ENCODE measurements around the gene WASHC2A.
"Not testable (repeated sequence)": the region's sequence is repeated elsewhere in the genome, so short reads cannot be mapped to it uniquely, and the experiment has no call there.

DNA sequence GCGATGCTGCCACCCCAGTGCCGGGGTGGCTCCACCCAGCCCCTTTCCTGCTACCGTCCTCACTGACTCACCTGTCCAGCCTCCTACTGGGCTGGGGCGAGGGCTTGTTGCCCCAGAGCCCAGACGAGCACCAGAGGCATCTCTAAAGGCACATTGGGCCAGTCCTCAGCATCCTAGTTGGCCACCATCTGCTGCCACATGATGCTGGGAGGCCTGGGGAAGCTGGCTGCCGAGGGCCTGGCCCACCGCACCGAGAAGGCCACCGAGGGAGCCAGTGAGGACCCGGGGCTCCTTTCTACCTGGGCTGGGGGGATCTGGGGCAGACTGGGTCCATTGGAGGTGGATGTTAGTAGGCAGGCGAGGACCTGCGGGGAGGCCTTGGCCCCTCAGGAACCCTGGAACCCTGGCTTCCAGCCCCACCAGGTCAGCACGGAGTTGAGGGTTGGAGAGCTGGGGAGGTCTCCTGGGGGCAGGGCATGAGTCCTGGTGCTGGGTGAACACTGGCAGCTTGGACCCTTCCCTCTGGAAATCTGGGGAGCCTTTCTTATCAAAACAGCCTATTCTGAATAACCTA is 47.2 kb upstream of the WASHC2A start:
- TF ChIP-seq, protein P1, sequence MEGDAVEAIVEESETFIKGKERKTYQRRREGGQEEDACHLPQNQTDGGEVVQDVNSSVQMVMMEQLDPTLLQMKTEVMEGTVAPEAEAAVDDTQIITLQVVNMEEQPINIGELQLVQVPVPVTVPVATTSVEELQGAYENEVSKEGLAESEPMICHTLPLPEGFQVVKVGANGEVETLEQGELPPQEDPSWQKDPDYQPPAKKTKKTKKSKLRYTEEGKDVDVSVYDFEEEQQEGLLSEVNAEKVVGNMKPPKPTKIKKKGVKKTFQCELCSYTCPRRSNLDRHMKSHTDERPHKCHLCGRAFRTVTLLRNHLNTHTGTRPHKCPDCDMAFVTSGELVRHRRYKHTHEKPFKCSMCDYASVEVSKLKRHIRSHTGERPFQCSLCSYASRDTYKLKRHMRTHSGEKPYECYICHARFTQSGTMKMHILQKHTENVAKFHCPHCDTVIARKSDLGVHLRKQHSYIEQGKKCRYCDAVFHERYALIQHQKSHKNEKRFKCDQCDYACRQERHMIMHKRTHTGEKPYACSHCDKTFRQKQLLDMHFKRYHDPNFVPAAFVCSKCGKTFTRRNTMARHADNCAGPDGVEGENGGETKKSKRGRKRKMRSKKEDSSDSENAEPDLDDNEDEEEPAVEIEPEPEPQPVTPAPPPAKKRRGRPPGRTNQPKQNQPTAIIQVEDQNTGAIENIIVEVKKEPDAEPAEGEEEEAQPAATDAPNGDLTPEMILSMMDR (IDR thresholded peaks at IDR 0.05) = not testable (repeated sequence)
- not testable (repeated sequence) for TF ChIP-seq POLR2AphosphoS5, POLR2A (IDR thresholded peaks at IDR 0.05)
